ENCODE results near the gene DVL1. TPM values are rescaled to one million over a fixed set of nuclear protein-coding genes. Genes with fewer than 3 reads are reported as not detected.
A peak's percentile ranks its signal among the peaks of the same experiment; 100 is the strongest.

The DVL1 gene
- total and polyA plus RNA-seq, 9 of the 15 experiments (the other 6 are each of a cell fraction or from before 2014, with no cell fraction given): 0.62 to 135 (median 24.3) TPM

- peak; percentile 31; the same call in 1 of the 2 replicates for TF ChIP-seq RBFOX2 (IDR thresholded peaks at IDR 0.05; ENCODE audit: low read depth, low read length)
- no peak for TF ChIP-seq CREBBP (IDR thresholded peaks at IDR 0.05; ENCODE audit: low read depth, low read length)
- no peak for TF ChIP-seq BMI1 (IDR thresholded peaks at IDR 0.05; ENCODE audit: low read length)
Measured at GRCh38 chr1:1320666-1321448, 28.4 kb downstream of the DVL1 start (continued).

GRCh38 chr1:1319646-1319941 is 29.6 kb downstream of the DVL1 start:
- Histone ChIP-seq H3K9me3 (replicated peaks; ENCODE audit: control insufficient read depth, insufficient read depth, low read depth, low read length) (no peaks in the 10 kb centered on the region), H3K4me3 (no peak overlapping the region), H2AFZ (ENCODE audit: low read depth, low read length) (no peak overlapping the region), H3K27ac (ENCODE audit: extremely low read depth, low read depth, low read length) (no peak overlapping the region; the same call in 2 of the 3 replicates), H3K36me3 (ENCODE audit: control insufficient read depth, insufficient read depth, low read length) (peaks cover 74% of the 10 kb centered on the region), H3K79me2 (ENCODE audit: control insufficient read depth, insufficient read depth, low read length) (peaks cover 66% of the 10 kb centered on the region), H3K27me3 (ENCODE audit: control insufficient read depth in 2 of 2, insufficient read depth in 2 of 2, low read length in 2 of 2) (no peaks in the 10 kb centered on the region), H4K20me1 (replicated peaks; ENCODE audit: control insufficient read depth, insufficient read depth, low read length) (peaks cover 28% of the 10 kb centered on the region; the same call in 1 of the 2 replicates), H3K9me1 (ENCODE audit: control insufficient read depth, insufficient read depth, low read length) (peaks cover 13% of the 10 kb centered on the region), H3K4me1 (replicated peaks in 1 of 2; ENCODE audit: control insufficient read depth in 2 of 2, insufficient read depth in 2 of 2, low read length in 2 of 2) (peaks cover 37 to 81% of the 10 kb centered on the region in 2 experiments), H3K9ac (ENCODE audit: insufficient read depth in 1 of 2, low read depth in 2 of 2, low read length in 2 of 2) (peak overlapping the region in 1 of 2 experiments; percentile 83; a peak in 2 of 4 replicates), H3K4me2 (ENCODE audit: insufficient read depth, low read length) (no peak overlapping the region)
- in situ Hi-C loops (cut with MboI): no loop called here
- WGBS (ENCODE audit: insufficient coverage, low coverage, missing lambda C conversion rate): 88% methylated on average over 11 of the region's 13 CpGs
- DNase-seq (ENCODE audit: extremely low read depth in 1 of 4, low spot score in 3 of 4): no peak
- BruUV-seq (replicated peaks): no TSS peak
- ChIA-PET POLR2A (interaction anchor here (4.3 kb wide), 1 partner anchor 9 kb away, joined by 30 read pairs; no protein-coding TSS in a partner anchor), CTCF (ENCODE audit: low intra/inter-chr PET ratio) (no interaction called here)
- intact Hi-C loops (cut with micrococcal nuclease): no loop called here
- FAIRE-seq: no peak
- no peak for ATAC-seq
- peak in 1 of 2 experiments; percentile 96; a peak in 2 of 4 replicates for TF ChIP-seq MLLT1 (IDR thresholded peaks at IDR 0.05)
- no peak for TF ChIP-seq IRF2 (CRISPR knock-in tag; IDR thresholded peaks at IDR 0.05)
- TF ChIP-seq RAD21 (CRISPR knock-in tag; conservative IDR thresholded peaks at IDR 0.05 in 1 of 2, IDR thresholded peaks at IDR 0.05 in 1 of 2): no peak
- no peak for TF ChIP-seq KAT8 (IDR thresholded peaks at IDR 0.05; ENCODE audit: low read depth)
- TF ChIP-seq ZNF830 (CRISPR knock-in tag; IDR thresholded peaks at IDR 0.05): no peak
- TF ChIP-seq, protein P1, sequence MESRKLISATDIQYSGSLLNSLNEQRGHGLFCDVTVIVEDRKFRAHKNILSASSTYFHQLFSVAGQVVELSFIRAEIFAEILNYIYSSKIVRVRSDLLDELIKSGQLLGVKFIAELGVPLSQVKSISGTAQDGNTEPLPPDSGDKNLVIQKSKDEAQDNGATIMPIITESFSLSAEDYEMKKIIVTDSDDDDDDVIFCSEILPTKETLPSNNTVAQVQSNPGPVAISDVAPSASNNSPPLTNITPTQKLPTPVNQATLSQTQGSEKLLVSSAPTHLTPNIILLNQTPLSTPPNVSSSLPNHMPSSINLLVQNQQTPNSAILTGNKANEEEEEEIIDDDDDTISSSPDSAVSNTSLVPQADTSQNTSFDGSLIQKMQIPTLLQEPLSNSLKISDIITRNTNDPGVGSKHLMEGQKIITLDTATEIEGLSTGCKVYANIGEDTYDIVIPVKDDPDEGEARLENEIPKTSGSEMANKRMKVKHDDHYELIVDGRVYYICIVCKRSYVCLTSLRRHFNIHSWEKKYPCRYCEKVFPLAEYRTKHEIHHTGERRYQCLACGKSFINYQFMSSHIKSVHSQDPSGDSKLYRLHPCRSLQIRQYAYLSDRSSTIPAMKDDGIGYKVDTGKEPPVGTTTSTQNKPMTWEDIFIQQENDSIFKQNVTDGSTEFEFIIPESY (CRISPR knock-in tag; IDR thresholded peaks at IDR 0.05): peak; percentile 81
- 0 out of 2 replicates have a peak, but pooled peaks have one; percentile 84 for TF ChIP-seq THRAP3 (IDR thresholded peaks at IDR 0.05; ENCODE audit: borderline replicate concordance)
- no peak for TF ChIP-seq CHD2 (IDR thresholded peaks at IDR 0.05; ENCODE audit: low read depth, low read length)
- TF ChIP-seq PPARD (CRISPR knock-in tag; IDR thresholded peaks at IDR 0.05): no peak
- TF ChIP-seq HNRNPK (IDR thresholded peaks at IDR 0.05; ENCODE audit: low read depth, low read length, poor library complexity, severe bottlenecking): no peak
- TF ChIP-seq, protein P2, sequence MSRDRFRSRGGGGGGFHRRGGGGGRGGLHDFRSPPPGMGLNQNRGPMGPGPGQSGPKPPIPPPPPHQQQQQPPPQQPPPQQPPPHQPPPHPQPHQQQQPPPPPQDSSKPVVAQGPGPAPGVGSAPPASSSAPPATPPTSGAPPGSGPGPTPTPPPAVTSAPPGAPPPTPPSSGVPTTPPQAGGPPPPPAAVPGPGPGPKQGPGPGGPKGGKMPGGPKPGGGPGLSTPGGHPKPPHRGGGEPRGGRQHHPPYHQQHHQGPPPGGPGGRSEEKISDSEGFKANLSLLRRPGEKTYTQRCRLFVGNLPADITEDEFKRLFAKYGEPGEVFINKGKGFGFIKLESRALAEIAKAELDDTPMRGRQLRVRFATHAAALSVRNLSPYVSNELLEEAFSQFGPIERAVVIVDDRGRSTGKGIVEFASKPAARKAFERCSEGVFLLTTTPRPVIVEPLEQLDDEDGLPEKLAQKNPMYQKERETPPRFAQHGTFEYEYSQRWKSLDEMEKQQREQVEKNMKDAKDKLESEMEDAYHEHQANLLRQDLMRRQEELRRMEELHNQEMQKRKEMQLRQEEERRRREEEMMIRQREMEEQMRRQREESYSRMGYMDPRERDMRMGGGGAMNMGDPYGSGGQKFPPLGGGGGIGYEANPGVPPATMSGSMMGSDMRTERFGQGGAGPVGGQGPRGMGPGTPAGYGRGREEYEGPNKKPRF (IDR thresholded peaks at IDR 0.05; ENCODE audit: low read depth, low read length): no peak
- no peak for TF ChIP-seq CREBBP (IDR thresholded peaks at IDR 0.05; ENCODE audit: low read depth, low read length)
- peak; percentile 36 for TF ChIP-seq RBM22 (IDR thresholded peaks at IDR 0.05; ENCODE audit: low read depth, low read length, poor library complexity, severe bottlenecking)
